ENCODE data around the gene RERE. TPM values are rescaled to one million over a fixed set of nuclear protein-coding genes. Genes with fewer than 3 reads are reported as not detected.
A peak's percentile ranks its signal among the peaks of the same experiment; 100 is the strongest.

Gene RERE
- total and polyA plus RNA-seq, 2 donors, result 69.0 to 168 TPM

DNA sequence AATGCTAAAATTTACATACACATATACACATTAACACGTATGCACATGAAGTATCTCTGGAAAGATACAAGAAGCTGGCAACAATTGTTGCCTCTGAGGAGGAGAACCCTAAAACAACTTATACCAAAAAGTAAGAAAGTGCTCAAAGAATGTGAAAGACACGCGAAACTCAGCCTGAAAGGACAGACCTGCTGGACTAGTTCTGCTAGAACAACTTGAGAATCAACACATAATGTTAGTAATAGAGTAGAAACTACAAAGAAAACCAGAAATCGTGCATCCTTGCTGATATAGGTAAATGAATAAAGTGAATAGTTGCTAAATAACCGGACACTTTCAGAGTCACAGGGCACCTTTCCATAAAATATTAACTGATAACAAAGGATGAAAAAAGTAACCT is 242.5 kb downstream of the RERE start:
- no peak overlapping the region for H3K27ac ChIP-seq (ENCODE audit: low read depth)
- peaks cover 2% of the 10 kb centered on the region for H3K36me3 ChIP-seq (ENCODE audit: insufficient read depth)
- no peaks in the 10 kb centered on the region for H3K4me1 ChIP-seq (ENCODE audit: insufficient read depth)
- no peak overlapping the region for H3K4me3 ChIP-seq (ENCODE audit: low read depth, low read length)
- no peak for DNase-seq (ENCODE audit: extremely low spot score)
- 90% methylated on average over 5 of the region's 5 CpGs for WGBS

DNA sequence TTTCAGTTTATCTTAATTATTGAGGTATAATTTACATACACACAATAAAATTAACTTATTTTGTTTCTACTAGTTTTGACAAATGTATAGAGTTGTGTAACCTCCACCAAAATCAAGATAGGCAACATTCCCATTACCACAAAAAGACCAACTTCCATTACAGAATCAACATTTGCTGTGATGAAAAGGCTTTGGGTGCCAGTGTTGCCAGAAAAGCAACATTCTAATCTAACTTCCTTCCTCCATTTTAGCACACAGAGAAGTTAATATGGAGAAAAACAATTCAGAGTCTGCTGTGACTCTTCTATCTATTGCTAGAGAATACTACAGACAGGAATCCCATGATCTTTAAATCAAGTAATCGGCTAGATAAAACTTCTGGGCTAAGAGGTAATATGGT is 245.3 kb downstream of the RERE start:
- H3K4me1 ChIP-seq (ENCODE audit: insufficient read depth), result peaks cover 2% of the 10 kb centered on the region
- no peaks in the 10 kb centered on the region for H3K36me3 ChIP-seq (ENCODE audit: insufficient read depth)
- DNase-seq (ENCODE audit: extremely low spot score), result no peak
- WGBS, result 73% methylated on average over 1 of the region's 1 CpG
- H3K27ac ChIP-seq (ENCODE audit: low read depth), result no peak overlapping the region
- H3K4me3 ChIP-seq (ENCODE audit: low read depth, low read length), result no peak overlapping the region

DNA sequence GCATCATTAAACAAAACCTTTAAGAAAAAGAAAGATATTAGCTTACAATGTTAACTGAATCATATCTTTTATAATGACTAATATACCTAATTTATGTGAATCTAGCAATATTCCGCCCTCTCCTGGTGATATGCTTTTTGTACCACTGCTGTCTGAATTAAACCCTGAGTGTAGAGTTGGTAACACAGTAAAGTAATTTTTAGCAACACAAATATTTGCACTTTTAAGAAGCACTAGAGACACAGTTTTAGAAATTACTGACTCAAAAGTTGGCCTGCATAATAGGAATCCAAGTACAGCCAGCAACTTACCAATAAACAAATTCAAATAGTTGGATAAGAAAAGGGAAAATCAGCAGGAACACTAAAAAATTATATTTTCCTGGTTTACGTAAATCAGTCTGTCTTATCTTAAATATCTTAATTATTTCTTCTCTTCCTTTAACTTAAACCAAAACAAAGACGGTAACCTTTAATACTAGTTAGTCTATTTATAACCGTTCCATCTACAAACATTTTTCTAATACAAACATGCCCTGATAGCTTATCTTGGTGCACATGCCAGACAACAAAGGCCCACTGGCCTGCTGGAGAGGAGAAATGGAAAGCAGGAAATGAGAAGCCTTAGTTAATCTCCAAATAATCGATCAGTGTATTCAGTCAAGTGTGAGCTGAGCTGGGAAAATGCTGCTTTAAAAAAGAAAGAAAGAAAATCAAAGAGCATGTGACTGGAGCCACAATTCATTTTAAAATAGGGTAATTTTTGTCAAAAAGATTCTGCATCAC is 246.0 kb downstream of the RERE start:
- Histone ChIP-seq H3K4me1 (ENCODE audit: insufficient read depth) (peaks cover 2% of the 10 kb centered on the region), H3K4me3 (ENCODE audit: low read depth, low read length) (no peak overlapping the region), H3K27ac (ENCODE audit: low read depth) (peak overlapping the region; percentile 23), H3K36me3 (ENCODE audit: insufficient read depth) (no peaks in the 10 kb centered on the region)
- no peak for DNase-seq (ENCODE audit: extremely low spot score)
- 17% methylated on average over 5 of the region's 5 CpGs for WGBS

DNA sequence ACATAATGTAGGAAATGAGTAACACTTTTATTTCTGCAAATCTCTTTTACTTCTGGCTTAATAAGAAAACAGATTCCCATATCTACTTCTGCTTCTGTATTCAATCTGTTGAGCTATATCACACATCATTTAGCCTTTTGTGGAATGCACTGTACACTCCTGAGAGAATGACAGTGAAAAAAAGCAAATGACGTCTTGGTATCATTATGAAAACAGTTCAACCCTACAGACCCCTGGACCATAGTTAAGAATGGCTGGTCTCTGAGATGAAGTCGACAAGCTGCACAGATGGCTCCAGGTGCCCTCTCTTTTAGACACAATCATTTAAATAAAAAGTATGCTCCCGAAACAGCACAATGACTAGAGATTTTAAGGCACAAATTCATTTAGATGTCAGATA is 247.0 kb downstream of the RERE start:
- DNase-seq (ENCODE audit: extremely low spot score), result no peak
- Histone ChIP-seq H3K36me3 (ENCODE audit: insufficient read depth) (no peaks in the 10 kb centered on the region), H3K4me1 (ENCODE audit: insufficient read depth) (peaks cover 2% of the 10 kb centered on the region), H3K4me3 (ENCODE audit: low read depth, low read length) (no peak overlapping the region), H3K27ac (ENCODE audit: low read depth) (peak overlapping the region; percentile 23)
- WGBS, result 49% methylated on average over 3 of the region's 3 CpGs

DNA sequence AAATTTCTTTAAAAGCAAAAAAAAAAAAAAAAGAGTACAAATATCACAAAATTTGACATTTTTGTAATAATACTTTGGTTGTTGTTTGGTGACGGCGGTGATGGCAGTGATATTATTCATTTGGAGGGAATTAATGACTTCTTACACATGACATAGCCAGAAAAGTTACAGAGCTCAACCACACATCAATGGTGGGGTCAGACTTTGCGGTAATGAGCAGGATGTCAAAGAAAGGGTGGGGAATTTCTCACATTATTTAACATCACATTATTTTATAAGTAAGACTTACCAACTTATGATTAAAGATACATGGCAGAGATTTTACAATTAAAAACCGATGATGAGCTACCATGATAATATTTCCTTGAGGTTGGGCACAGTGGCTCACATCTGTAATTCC is 248.2 kb downstream of the RERE start:
- no peak overlapping the region for H3K27ac ChIP-seq (ENCODE audit: low read depth)
- WGBS, result 95% methylated on average over 4 of the region's 4 CpGs
- no peak for DNase-seq (ENCODE audit: extremely low spot score)
- H3K36me3 ChIP-seq (ENCODE audit: insufficient read depth), result no peaks in the 10 kb centered on the region
- peaks cover 2% of the 10 kb centered on the region for H3K4me1 ChIP-seq (ENCODE audit: insufficient read depth)
- no peak overlapping the region for H3K4me3 ChIP-seq (ENCODE audit: low read depth, low read length)

DNA sequence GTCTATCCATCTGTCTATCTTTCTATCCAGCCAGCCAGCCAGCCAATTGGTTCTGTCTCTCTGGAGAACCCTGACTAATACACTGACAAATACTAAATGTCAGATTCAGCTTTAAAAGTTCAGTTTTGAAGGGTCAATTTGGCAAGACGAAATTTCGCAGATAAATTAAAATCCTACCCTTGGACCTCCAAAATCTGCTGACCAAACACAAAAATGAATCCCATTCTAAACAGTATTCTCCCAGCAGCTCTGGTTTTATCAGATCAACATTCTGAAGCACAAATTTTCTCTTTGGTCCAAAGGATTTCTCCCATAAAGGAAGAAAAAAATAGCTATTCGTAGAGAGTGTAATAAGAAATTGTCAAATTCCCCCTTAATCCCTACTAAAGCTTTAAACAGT is 248.6 kb downstream of the RERE start:
- Histone ChIP-seq H3K4me1 (ENCODE audit: insufficient read depth) (peaks cover 2% of the 10 kb centered on the region), H3K36me3 (ENCODE audit: insufficient read depth) (no peaks in the 10 kb centered on the region), H3K27ac (ENCODE audit: low read depth) (no peak overlapping the region), H3K4me3 (ENCODE audit: low read depth, low read length) (no peak overlapping the region)
- whole genome bisulfite sequencing, result 71% methylated on average over 3 of the region's 3 CpGs
- DNase-seq (ENCODE audit: extremely low spot score), result no peak

DNA sequence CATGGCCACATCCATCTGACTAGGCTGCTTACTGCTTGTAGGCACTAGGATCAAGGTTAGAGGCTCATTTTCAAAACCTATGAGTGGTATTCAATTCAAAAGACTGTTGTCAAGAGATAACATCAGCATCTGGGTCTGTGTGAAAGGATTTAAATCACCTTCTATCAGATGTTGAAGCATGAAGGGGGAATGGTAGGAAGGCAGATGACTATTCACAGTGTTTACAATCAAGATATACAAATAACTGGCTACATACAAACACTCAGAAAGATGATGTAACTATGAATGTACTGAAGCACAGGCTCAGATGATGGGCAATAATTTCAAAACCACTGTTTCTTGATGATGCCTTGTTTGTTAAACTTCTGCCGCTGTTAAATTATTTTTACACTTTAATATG is 250.3 kb downstream of the RERE start:
- H3K4me3 ChIP-seq (ENCODE audit: low read depth, low read length), result no peak overlapping the region
- no peak overlapping the region for H3K27ac ChIP-seq (ENCODE audit: low read depth)
- WGBS, result 69% methylated on average over 1 of the region's 1 CpG
- H3K36me3 ChIP-seq (ENCODE audit: insufficient read depth), result no peaks in the 10 kb centered on the region
- DNase-seq (ENCODE audit: extremely low spot score), result no peak
- peaks cover 2% of the 10 kb centered on the region for H3K4me1 ChIP-seq (ENCODE audit: insufficient read depth)

DNA sequence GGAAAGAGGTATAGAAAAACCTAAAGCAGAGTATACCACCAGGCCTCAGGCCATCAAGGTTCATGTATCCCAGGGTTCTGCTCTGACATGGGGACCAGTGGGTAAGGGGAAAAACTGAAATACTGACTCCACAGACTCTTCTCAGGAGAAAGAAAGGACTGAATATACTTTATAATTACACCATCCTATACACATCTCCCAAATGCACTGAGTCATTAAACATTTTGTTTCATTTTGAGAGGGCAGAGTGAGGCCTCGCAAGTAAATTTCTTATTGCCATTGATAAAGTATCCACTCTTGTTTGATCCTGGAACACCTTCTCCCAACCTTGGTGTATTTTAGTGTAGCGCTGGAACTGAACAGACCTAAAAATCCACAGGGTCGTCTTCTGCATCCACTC is 251.6 kb downstream of the RERE start:
- Histone ChIP-seq H3K27ac (ENCODE audit: low read depth) (no peak overlapping the region), H3K4me3 (ENCODE audit: low read depth, low read length) (no peak overlapping the region), H3K36me3 (ENCODE audit: insufficient read depth) (no peaks in the 10 kb centered on the region), H3K4me1 (ENCODE audit: insufficient read depth) (peaks cover 2% of the 10 kb centered on the region)
- WGBS, result 81% methylated on average over 3 of the region's 3 CpGs
- no peak for DNase-seq (ENCODE audit: extremely low spot score)

DNA sequence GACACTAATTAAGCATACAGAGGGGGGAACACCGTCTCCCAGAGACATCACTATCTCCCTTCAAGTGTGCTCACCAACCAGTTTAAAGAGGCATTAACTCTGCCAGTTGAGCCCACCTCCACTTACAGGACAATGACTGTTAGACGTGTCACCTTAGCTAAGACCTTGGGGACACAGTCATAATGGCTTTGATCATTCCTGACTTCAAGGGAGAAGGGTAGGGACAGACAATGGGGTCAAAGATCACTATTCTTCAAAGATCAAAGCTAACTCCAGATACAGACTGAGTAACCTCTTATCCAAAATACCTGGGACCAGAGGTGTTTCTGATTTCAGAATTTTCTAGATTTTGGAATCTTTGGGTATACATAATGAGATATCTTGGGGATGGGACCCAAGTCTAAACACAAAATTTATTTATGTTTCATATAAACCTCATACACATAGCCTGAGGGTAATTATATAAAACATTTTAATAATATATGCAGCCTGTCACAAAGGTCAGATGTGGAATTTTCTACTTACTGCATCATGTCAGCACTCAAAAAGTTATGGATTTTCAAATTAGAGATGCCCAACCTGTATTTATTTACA is 253.4 kb downstream of the RERE start:
- H3K4me3 ChIP-seq (ENCODE audit: low read depth, low read length), result no peak overlapping the region
- H3K27ac ChIP-seq (ENCODE audit: low read depth), result no peak overlapping the region
- 80% methylated on average over 2 of the region's 2 CpGs for WGBS
- peaks cover 3% of the 10 kb centered on the region for H3K4me1 ChIP-seq (ENCODE audit: insufficient read depth)
- no peak for DNase-seq (ENCODE audit: extremely low spot score)
- H3K36me3 ChIP-seq (ENCODE audit: insufficient read depth), result no peaks in the 10 kb centered on the region

DNA sequence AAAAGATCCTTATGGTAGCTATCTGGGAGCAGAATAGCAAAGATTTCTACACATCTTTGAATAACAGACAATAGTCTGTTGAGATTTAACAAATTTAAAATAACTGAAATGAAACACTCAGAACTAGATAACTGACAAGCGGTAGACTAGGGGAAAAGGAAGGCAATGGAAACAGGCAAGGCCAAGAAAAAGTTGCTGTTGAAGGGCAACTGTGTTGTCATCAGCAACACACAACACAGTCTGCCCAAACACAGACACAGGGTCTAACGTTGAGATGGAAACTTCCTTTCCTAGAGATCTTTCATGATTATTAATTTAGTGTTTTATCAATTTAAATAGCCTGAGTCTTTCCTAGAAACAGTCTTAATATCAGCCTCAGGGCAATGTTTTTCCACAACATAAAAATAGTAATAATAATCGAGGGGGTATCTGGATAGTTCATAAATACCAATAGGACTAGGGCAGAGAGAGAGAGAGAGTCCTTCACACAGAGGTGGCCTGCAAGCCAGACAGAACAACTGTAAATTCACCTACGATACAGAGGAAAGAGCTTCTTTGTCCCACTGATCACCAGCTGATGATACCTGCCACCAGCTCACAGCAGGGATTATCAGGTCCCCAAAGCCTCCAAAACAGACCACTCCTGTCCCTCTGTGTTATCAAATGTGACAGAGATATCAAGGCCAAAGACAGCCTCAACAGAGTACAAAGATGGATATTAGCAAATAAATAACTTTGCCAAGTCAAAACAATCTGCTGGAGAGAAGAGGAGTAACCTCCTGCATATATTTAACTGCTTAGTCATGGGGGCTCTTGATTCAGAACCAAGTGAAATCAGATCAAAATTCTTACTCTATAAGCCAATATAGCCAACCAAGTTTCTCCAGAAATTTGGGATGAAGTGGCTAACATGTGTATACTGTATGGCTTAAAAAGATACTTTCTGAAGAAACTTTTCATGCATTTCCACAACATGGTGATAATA is 254.3 kb downstream of the RERE start:
- no peak overlapping the region for H3K27ac ChIP-seq (ENCODE audit: low read depth)
- 54% methylated on average over 4 of the region's 4 CpGs for WGBS

DNA sequence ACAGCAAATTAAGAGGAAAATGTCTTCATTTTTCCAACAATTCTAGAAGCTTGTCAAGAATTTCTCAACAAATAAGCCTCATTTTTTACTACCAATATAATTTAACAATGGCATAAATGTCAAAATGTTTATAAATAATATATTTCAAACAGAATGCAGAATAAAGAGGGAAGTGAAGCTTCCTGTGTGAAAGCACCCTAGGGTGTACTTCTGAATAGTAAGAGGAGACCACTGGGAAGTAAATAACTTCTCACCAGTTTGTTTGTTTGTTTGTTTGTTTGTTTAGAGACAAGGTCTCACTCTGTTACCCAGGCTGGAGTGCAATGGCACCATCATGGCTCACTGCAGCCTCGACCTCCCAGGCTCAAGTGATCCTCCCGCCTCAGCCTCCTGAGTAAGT is 255.2 kb downstream of the RERE start:
- Histone ChIP-seq H3K27ac (ENCODE audit: low read depth) (no peak overlapping the region), H3K4me1 (ENCODE audit: insufficient read depth) (peaks cover 1% of the 10 kb centered on the region), H3K36me3 (ENCODE audit: insufficient read depth) (no peaks in the 10 kb centered on the region), H3K4me3 (ENCODE audit: low read depth, low read length) (no peak overlapping the region)
- no peak for DNase-seq (ENCODE audit: extremely low spot score)
- 97% methylated on average over 2 of the region's 2 CpGs for WGBS

More for the DNA sequence above, 254.3 kb downstream of the RERE start:
- H3K4me1 ChIP-seq (ENCODE audit: insufficient read depth), result peaks cover 1% of the 10 kb centered on the region
- no peaks in the 10 kb centered on the region for H3K36me3 ChIP-seq (ENCODE audit: insufficient read depth)
- no peak for DNase-seq (ENCODE audit: extremely low spot score)
- H3K4me3 ChIP-seq (ENCODE audit: low read depth, low read length), result no peak overlapping the region

DNA sequence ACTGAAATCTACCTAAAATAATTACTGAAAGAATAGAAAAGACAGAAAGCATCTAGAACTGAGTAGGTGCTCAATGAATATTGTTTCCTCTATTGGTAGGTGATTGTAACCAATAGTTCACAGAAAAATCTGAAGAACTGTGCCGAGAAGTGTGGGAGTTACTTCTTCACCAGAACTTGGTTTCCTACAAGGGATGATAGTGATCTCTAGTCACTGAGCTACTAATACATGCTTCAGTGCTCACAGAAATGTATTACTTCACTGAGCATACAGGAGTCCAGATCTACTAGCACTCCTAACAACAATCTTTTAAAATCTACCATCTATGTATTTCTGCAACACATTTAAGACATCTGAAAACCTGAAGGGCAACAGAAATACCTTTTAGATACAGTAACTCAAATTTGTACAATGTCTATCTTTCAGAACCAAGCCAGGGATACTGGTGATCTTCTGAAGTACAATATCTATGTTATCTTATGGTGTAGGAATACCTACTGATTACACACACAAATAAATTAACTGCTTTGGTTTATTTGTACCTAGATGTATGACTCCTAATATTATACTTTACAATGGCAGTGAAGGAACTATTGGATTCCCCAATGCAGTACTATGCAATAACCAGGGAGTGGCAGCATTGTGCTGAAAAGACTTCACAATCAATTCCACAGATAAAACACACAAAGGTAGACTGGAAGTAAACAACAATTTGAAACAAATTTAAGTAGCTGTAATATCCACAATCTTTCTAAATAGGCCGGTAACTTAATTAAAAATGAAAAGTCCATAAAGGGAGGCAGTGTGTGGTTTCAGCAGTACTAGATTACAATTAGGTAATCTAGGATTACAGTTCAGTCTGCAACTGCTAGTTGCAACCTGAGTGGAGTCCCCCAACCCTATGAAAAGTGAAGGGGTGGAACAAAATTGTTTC is 256.6 kb downstream of the RERE start:
- H3K4me1 ChIP-seq (ENCODE audit: insufficient read depth), result peaks cover 1% of the 10 kb centered on the region
- no peak overlapping the region for H3K4me3 ChIP-seq (ENCODE audit: low read depth, low read length)
- DNase-seq (ENCODE audit: extremely low spot score), result no peak
- 45% methylated on average over 2 of the region's 2 CpGs for WGBS
- H3K36me3 ChIP-seq (ENCODE audit: insufficient read depth), result no peaks in the 10 kb centered on the region
- H3K27ac ChIP-seq (ENCODE audit: low read depth), result no peak overlapping the region

DNA sequence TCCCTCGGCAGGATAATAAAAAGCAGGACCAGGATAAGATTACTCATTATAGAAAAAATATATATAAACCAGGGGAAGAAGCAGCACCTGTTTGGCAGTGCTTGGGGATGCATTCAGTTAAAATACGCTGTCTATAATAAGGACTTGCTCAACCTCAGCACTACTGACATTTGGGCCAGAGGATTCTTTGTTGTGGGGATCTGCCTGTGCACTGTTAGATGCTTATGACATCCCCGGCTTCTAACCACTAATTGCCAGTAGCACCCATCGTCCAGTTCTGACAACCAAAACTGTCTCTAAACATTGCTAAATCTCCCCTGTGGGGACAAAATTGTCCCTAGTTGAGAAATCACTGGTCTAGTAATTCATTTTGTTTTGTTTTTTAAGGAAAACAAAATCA is 257.4 kb downstream of the RERE start:
- no peaks in the 10 kb centered on the region for H3K36me3 ChIP-seq (ENCODE audit: insufficient read depth)
- peaks cover 1% of the 10 kb centered on the region for H3K4me1 ChIP-seq (ENCODE audit: insufficient read depth)
- H3K27ac ChIP-seq (ENCODE audit: low read depth), result no peak overlapping the region
- WGBS, result 87% methylated on average over 4 of the region's 4 CpGs
- H3K4me3 ChIP-seq (ENCODE audit: low read depth, low read length), result no peak overlapping the region
- DNase-seq (ENCODE audit: extremely low spot score), result no peak
